ENCODE results near the gene PRDM16.

Gene PRDM16

GRCh38 chr1:3425486-3426215 is 356.6 kb downstream of the PRDM16 start:
- DNase-seq, result no peak

- DNase-seq, result no peak
Observed at GRCh38 chr1:3426956-3427535, 358.0 kb downstream of the PRDM16 start.

GRCh38 chr1:3427711-3428704 is 359.0 kb downstream of the PRDM16 start:
- DNase-seq, result no peak

GRCh38 chr1:3428899-3429298 is 359.9 kb downstream of the PRDM16 start:
- DNase-seq, result no peak

GRCh38 chr1:3429320-3429719 is 360.3 kb downstream of the PRDM16 start:
- DNase-seq, result no peak

GRCh38 chr1:3429766-3430165 is 360.8 kb downstream of the PRDM16 start:
- no peak for DNase-seq

GRCh38 chr1:3430406-3430805 is 361.4 kb downstream of the PRDM16 start:
- no peak for DNase-seq

GRCh38 chr1:3430820-3431219 is 361.8 kb downstream of the PRDM16 start:
- no peak for DNase-seq

GRCh38 chr1:3431266-3431665 is 362.3 kb downstream of the PRDM16 start:
- DNase-seq, result no peak

- DNase-seq, result no peak
Observed at GRCh38 chr1:3431686-3432085, 362.7 kb downstream of the PRDM16 start.

- no peak for DNase-seq
Observed at GRCh38 chr1:3432306-3432705, 363.3 kb downstream of the PRDM16 start.

- DNase-seq, result no peak
Observed at GRCh38 chr1:3433076-3433475, 364.1 kb downstream of the PRDM16 start.

GRCh38 chr1:3433596-3434320 is 364.8 kb downstream of the PRDM16 start:
- no peak for DNase-seq

GRCh38 chr1:3434406-3435110 is 365.6 kb downstream of the PRDM16 start:
- no peak for DNase-seq

- no peak for DNase-seq
Observed at GRCh38 chr1:3435666-3436065, 366.7 kb downstream of the PRDM16 start.

GRCh38 chr1:3436451-3436850 is 367.4 kb downstream of the PRDM16 start:
- no peak for DNase-seq

GRCh38 chr1:3436901-3437300 is 367.9 kb downstream of the PRDM16 start:
- no peak for DNase-seq

- no peak for DNase-seq
Observed at GRCh38 chr1:3438661-3439180, 369.7 kb downstream of the PRDM16 start.

- DNase-seq, result no peak
Observed at GRCh38 chr1:3439346-3440299, 370.6 kb downstream of the PRDM16 start.

- no peak for DNase-seq
Observed at GRCh38 chr1:3440300-3440681, 371.3 kb downstream of the PRDM16 start.

Measured in activated naive CD4-positive, alpha-beta T cell treated with Interleukin-2 at 50 U/mL for 16 hours (primary cell).